OCI-M1 (cell line): ENCODE measurements around the gene INPP4B.

ENCODE experiments used
- DNase-seq: peaks from one replicate; lab custom pipeline; 2025; lab: John Stamatoyannopoulos, UW

INPP4B gene

DNA sequence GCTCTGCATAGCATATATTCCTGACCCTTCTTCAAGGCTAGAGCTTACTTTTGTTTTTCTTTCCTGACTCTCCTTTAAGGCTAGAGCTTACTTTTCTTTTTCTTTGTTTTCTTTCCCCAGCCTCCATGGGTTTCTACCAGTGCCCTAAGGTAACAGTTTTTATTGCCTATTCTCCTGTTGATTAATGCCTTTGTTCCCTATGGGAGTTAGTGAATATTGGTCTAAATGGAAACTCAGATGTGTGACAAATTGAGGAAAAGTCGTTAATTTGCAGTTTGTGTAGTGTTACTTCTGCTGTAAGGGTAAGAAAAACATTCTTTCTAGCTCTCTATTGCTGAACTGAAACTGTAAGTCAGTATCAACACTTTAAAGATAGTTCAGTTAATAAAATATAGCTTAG, 851.0 kb downstream of the INPP4B start:
- no peak for DNase-seq

DNA sequence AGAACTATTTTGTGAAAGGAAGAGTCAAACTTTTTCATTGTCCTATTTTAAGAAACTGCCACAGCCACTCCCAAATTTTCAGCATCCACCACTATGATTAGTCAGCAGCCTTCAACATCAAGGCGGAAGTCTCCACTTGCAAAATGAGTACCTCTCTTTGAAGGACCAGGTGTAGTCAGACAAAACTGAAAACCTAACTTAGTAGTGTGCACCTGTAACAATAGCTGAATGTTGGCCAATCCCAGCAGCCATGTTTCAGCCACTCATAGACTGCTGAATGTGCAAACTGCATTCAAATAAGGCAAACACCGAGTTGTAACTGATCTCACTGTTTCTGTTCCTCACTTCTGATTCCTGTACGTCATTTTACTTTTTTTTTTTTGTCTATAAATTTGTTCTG, 868.7 kb downstream of the INPP4B start:
- DNase-seq, result no peak
